H1 (cell line): ENCODE results near the gene TPRX1. TPM values are rescaled to one million over a fixed set of nuclear protein-coding genes. Genes with fewer than 3 reads are reported as not detected.

Source experiments
- CTCF ChIA-PET: fragments of 300-600 bp; sonication (Branson Sonifier 250); formaldehyde crosslinking; loops from one replicate; lab custom pipeline; 2021; ENCODE audit not compliant: partially characterized antibody; lab: Charles Lee
- POLR2A ChIA-PET: fragments of 300-600 bp; sonication (Branson Sonifier 250); formaldehyde crosslinking; loops from one replicate; lab custom pipeline; 2021; ENCODE audit warnings: inconsistent platforms; ENCODE audit not compliant: partially characterized antibody; lab: Charles Lee
- DNase-seq, 2 experiments: peaks; one replicate each; pipeline versions ENCODE4 v3.0.0 to v3.0.0-alpha.2; 2010 to 2022; ENCODE audit warnings: low spot score in 2 of 2, low read depth in 1 of 2, mixed read lengths in 1 of 2
- FAIRE-seq: peaks from 2 replicates; lab custom pipeline; 2011; peaks lifted over from hg19 to GRCh38; lab: Jason Lieb, UNC
- H2AFZ ChIP-seq: 2 replicates; pipeline ENCODE4 v1.8.1; 2012; ENCODE audit warnings: low read length, inconsistent platforms
- H2AK5ac ChIP-seq: 2 replicates; pipeline ENCODE4 v1.6.1; 2013; ENCODE audit warnings: low read depth, low read length
- H2BK120ac ChIP-seq: replicated peaks from 2 replicates; pipeline ENCODE3; 2013; ENCODE audit warnings: low read depth, low read length, inconsistent platforms
- H2BK12ac ChIP-seq: 2 replicates; pipeline ENCODE4 v1.6.1; 2013; ENCODE audit warnings: low read depth, low read length
- H2BK15ac ChIP-seq: 2 replicates; pipeline ENCODE4 v1.6.1; 2013; ENCODE audit warnings: low read length
- H2BK20ac ChIP-seq: 2 replicates; pipeline ENCODE4 v1.6.1; 2013; ENCODE audit warnings: low read length
- H2BK5ac ChIP-seq: 2 replicates; pipeline ENCODE4 v1.6.1; 2013; ENCODE audit warnings: low read depth, low read length
- H3K14ac ChIP-seq: 2 replicates; pipeline ENCODE4 v1.6.1; 2013; ENCODE audit warnings: inconsistent platforms; ENCODE audit not compliant: insufficient read length
- H3K18ac ChIP-seq: 2 replicates; pipeline ENCODE4 v1.6.1; 2013; ENCODE audit warnings: low read length; ENCODE audit errors: extremely low read depth
- H3K23ac ChIP-seq: 2 replicates; pipeline ENCODE4 v1.6.1; 2013; ENCODE audit warnings: inconsistent platforms; ENCODE audit not compliant: insufficient read length
- H3K23me2 ChIP-seq: 2 replicates; pipeline ENCODE4 v1.6.1; 2013; ENCODE audit warnings: low read depth, low read length
- H3K27ac ChIP-seq: 2 replicates; pipeline ENCODE4 v1.6.1; 2011; ENCODE audit warnings: low read depth, low read length, inconsistent platforms
- H3K27me3 ChIP-seq, 4 experiments: replicated peaks in 1 of 4; 1 replicate in 1 of 4; 2 replicates in 3 of 4; pipeline versions ENCODE4 v1.6.1 to v1.8.1; 2011 to 2013; ENCODE audit warnings: low read length in 3 of 4, mild to moderate bottlenecking in 3 of 4, inconsistent platforms in 2 of 4, mixed read lengths in 2 of 4, moderate library complexity in 1 of 4; ENCODE audit not compliant: control insufficient read depth in 3 of 4, insufficient read depth in 3 of 4; ENCODE audit errors: extremely low read depth in 1 of 4
- H3K36me3 ChIP-seq, 4 experiments: 2 replicates each; pipeline versions ENCODE4 v1.6.1 to v1.8.1; 2011 to 2013; ENCODE audit warnings: mild to moderate bottlenecking in 4 of 4, low read length in 3 of 4, moderate library complexity in 2 of 4, control low read depth in 1 of 4, inconsistent platforms in 1 of 4; ENCODE audit not compliant: insufficient read depth in 4 of 4, control insufficient read depth in 2 of 4
- H3K4ac ChIP-seq: replicated peaks from 2 replicates; pipeline ENCODE3; 2013; ENCODE audit warnings: low read length, low read depth, mixed read lengths, inconsistent platforms; ENCODE audit not compliant: insufficient read length
- H3K4me1 ChIP-seq, 4 experiments: replicated peaks in 1 of 4; 1 replicate in 1 of 4; 2 replicates in 3 of 4; pipeline versions ENCODE4 v1.6.1 to v1.8.1; 2011 to 2013; ENCODE audit warnings: low read length in 3 of 4, inconsistent platforms in 2 of 4, mixed read lengths in 1 of 4; ENCODE audit not compliant: insufficient read depth in 4 of 4, control insufficient read depth in 3 of 4
- H3K4me2 ChIP-seq, 2 experiments: 2 replicates each; pipeline versions ENCODE4 v1.6.1 to v1.8.1; 2011 to 2013; ENCODE audit warnings: low read depth in 2 of 2, low read length in 2 of 2, control low read depth in 1 of 2, inconsistent platforms in 1 of 2, mild to moderate bottlenecking in 1 of 2; ENCODE audit not compliant: insufficient read depth in 1 of 2
- H3K4me3 ChIP-seq, 4 experiments: fragments of 200-600, 300-600 bp in 1 of 4; sonication (generic), shearing (Covaris generic), sonication (Bioruptor Twin) in 1 of 4; 2 replicates each; pipeline versions ENCODE4 v1.5.1 to v1.8.1; 2011 to 2016; ENCODE audit warnings: low read length in 4 of 4, low read depth in 3 of 4, control low read depth in 2 of 4, inconsistent platforms in 2 of 4, mild to moderate bottlenecking in 2 of 4, mixed read lengths in 1 of 4, moderate library complexity in 1 of 4; ENCODE audit not compliant: insufficient read depth in 2 of 4; ENCODE audit errors: extremely low read depth in 1 of 4
- H3K56ac ChIP-seq: replicated peaks from 2 replicates; pipeline ENCODE3; 2013; ENCODE audit warnings: low read depth, mild to moderate bottlenecking, mixed read lengths, low read length, inconsistent platforms; ENCODE audit not compliant: insufficient read length
- H3K79me1 ChIP-seq: 2 replicates; pipeline ENCODE4 v1.6.1; 2013; ENCODE audit warnings: low read depth, low read length, control low read depth
- H3K79me2 ChIP-seq, 2 experiments: 2 replicates each; pipeline versions ENCODE4 v1.6.1 to v1.8.1; 2012 to 2013; ENCODE audit warnings: low read length in 2 of 2, mild to moderate bottlenecking in 2 of 2, inconsistent platforms in 1 of 2; ENCODE audit not compliant: insufficient read depth in 2 of 2, control insufficient read depth in 1 of 2
- H3K9ac ChIP-seq, 4 experiments: replicated peaks in 1 of 4; 1 replicate in 1 of 4; 2 replicates in 3 of 4; pipeline versions ENCODE4 v1.6.1 to v1.8.1; 2011 to 2013; ENCODE audit warnings: low read depth in 3 of 4, low read length in 3 of 4, control low read depth in 2 of 4, mild to moderate bottlenecking in 2 of 4, moderate library complexity in 2 of 4, inconsistent platforms in 1 of 4; ENCODE audit errors: extremely low read depth in 1 of 4
- H3K9me3 ChIP-seq, 2 experiments: 2 replicates each; pipeline versions ENCODE4 v1.6.1 to v1.8.1; 2012 to 2013; ENCODE audit warnings: mild to moderate bottlenecking in 2 of 2, moderate library complexity in 2 of 2, control low read depth in 1 of 2, inconsistent platforms in 1 of 2, low read depth in 1 of 2, low read length in 1 of 2, mixed read lengths in 1 of 2; ENCODE audit not compliant: insufficient read depth in 2 of 2
- H4K20me1 ChIP-seq, 2 experiments: replicated peaks in 1 of 2; 2 replicates each; pipeline versions ENCODE3 to v1.8.1; 2011 to 2013; ENCODE audit warnings: inconsistent platforms in 2 of 2, low read length in 2 of 2, mild to moderate bottlenecking in 1 of 2; ENCODE audit not compliant: insufficient read depth in 2 of 2, control insufficient read depth in 1 of 2
- H4K5ac ChIP-seq: 2 replicates; pipeline ENCODE4 v1.6.1; 2013; ENCODE audit warnings: low read length, low read depth, mixed read lengths, inconsistent platforms; ENCODE audit not compliant: insufficient read length
- H4K8ac ChIP-seq: 2 replicates; pipeline ENCODE4 v1.8.0; 2013; ENCODE audit warnings: mild to moderate bottlenecking, moderate library complexity, low read length, inconsistent platforms; ENCODE audit not compliant: insufficient read depth; ENCODE audit errors: extremely low read depth
- H4K91ac ChIP-seq: replicated peaks from 2 replicates; pipeline ENCODE3; 2013; ENCODE audit warnings: low read length, mixed read lengths, inconsistent platforms; ENCODE audit not compliant: insufficient read length
- BACH1 ChIP-seq: IDR thresholded peaks from 2 replicates; pipeline ENCODE4 v1.6.1; 2012; ENCODE audit warnings: low read length, improper control_type of control experiment
- FOSL1 ChIP-seq: IDR thresholded peaks from 2 replicates; pipeline ENCODE4 v1.6.1; 2011; ENCODE audit warnings: mild to moderate bottlenecking, low read depth, low read length, moderate library complexity; ENCODE audit not compliant: insufficient read depth
- GABPA ChIP-seq: IDR thresholded peaks from 2 replicates; pipeline ENCODE4 v1.6.1; 2011; ENCODE audit warnings: mild to moderate bottlenecking, low read length, moderate library complexity, borderline replicate concordance; ENCODE audit not compliant: insufficient read depth
- GTF2F1 ChIP-seq: IDR thresholded peaks from 2 replicates; pipeline ENCODE4 v1.6.1; 2012; ENCODE audit warnings: low read depth, low read length, improper control_type of control experiment, borderline replicate concordance
- JUND ChIP-seq: IDR thresholded peaks from 2 replicates; pipeline ENCODE4 v1.6.1; 2011; ENCODE audit warnings: mild to moderate bottlenecking, improper control_type of control experiment, low read length
- KDM1A ChIP-seq: fragments of 200-600, 300-600 bp; sonication (generic); IDR thresholded peaks from 2 replicates; pipeline ENCODE4 v1.7.1; 2016; ENCODE audit warnings: mild to moderate bottlenecking, low read length, borderline replicate concordance
- MAFK ChIP-seq: IDR thresholded peaks from 2 replicates; pipeline ENCODE4 v1.6.1; 2012; ENCODE audit warnings: low read depth, mild to moderate bottlenecking, improper control_type of control experiment, low read length
- NANOG ChIP-seq: IDR thresholded peaks from 2 replicates; pipeline ENCODE4 v1.6.1; 2011; ENCODE audit warnings: low read length, low read depth, mild to moderate bottlenecking, inconsistent platforms; ENCODE audit not compliant: insufficient read depth, poor library complexity, severe bottlenecking
- POLR2AphosphoS5 ChIP-seq: IDR thresholded peaks from 2 replicates; pipeline ENCODE4 v1.6.1; 2011; ENCODE audit warnings: low read depth, low read length
- SAP30 ChIP-seq: fragments of 300-600 bp; sonication (generic); IDR thresholded peaks from 2 replicates; pipeline ENCODE4 v1.7.1; 2012; ENCODE audit warnings: low read length, moderate library complexity, mild to moderate bottlenecking, inconsistent platforms; ENCODE audit not compliant: insufficient read depth, insufficient replicate concordance
- SP4 ChIP-seq: IDR thresholded peaks from 2 replicates; pipeline ENCODE4 v1.6.1; 2012; ENCODE audit warnings: low read length, inconsistent platforms
- TBP ChIP-seq: IDR thresholded peaks from 2 replicates; pipeline ENCODE4 v1.6.1; 2011; ENCODE audit warnings: low read depth, low read length, improper control_type of control experiment
- WGBS, 2 experiments: shearing (Covaris generic) in 1 of 2; methylation state at CpG; one replicate each; pipeline versions ENCODE4 v1.1.6 to v1.1.7; 2013 to 2015; ENCODE audit warnings: low lambda C conversion rate in 2 of 2, mixed read lengths in 2 of 2, inconsistent platforms in 1 of 2, low coverage in 1 of 2, missing lambda C conversion rate in 1 of 2; ENCODE audit not compliant: insufficient replicate concordance in 2 of 2, insufficient coverage in 1 of 2, insufficient read length in 1 of 2; ENCODE audit errors: extremely low coverage in 1 of 2, missing lambda C conversion rate in 1 of 2; 5-methylcytosine and 5-hydroxymethylcytosine counted together
- polyA plus RNA-seq, 7 experiments: library from polyadenylated mRNA; depleted of rRNA in 3 of 7; stranded (reverse) in 5 of 7; unstranded in 2 of 7; fragments of >200 nt in 5 of 7; fragments of 200-250 nt in 2 of 7; gene quantifications; 1 replicate in 5 of 7; 2 replicates in 1 of 7; 4 replicates in 1 of 7; pipeline versions ENCODE4 v1.2.1 to v1.2.3, GENCODE V29; 2011 to 2013; ENCODE audit warnings: missing spikeins in 2 of 7, mixed read lengths in 2 of 7
- total RNA-seq: library from RNA; stranded (reverse); fragmentation: NEBNext Ultra II Directional; extraction: Animal tissue kit (Norgen Biotek cat#: 25700); gene quantifications from 2 replicates; pipeline ENCODE4 v1.2.1, GENCODE V29; 2021

The TPRX1 gene
- total and polyA plus RNA-seq, 2 of the 8 experiments (the other 6 are each of a cell fraction or from before 2014, with no cell fraction given), result 0.03 TPM; not detected in 1

GRCh38 chr19:47798904-47799266 is 5.5 kb downstream of the TPRX1 start:
- H2BK20ac ChIP-seq, result no peak overlapping the region
- FAIRE-seq, result no peak
- no peaks in the 10 kb centered on the region for H4K20me1 ChIP-seq
- no peak overlapping the region for H4K8ac ChIP-seq
- no peak overlapping the region for H2BK5ac ChIP-seq
- no peaks in the 10 kb centered on the region for H3K79me1 ChIP-seq
- no peaks in the 10 kb centered on the region for H3K27me3 ChIP-seq
- no peaks in the 10 kb centered on the region for H3K79me2 ChIP-seq
- ChIA-PET POLR2A (interaction anchor here (1.1 to 1.6 kb wide), 2 partner anchors 10 to 42 kb away, joined by 4 to 7 read pairs; no protein-coding TSS in a partner anchor), CTCF (interaction anchor here (1.1 to 2.1 kb wide), 4 partner anchors 7 to 27 kb away, joined by 5 to 8 read pairs (median 6); no protein-coding TSS in a partner anchor)
- peak overlapping the region; percentile 31; the same call in 1 of the 2 replicates for H2BK12ac ChIP-seq
- no peak overlapping the region for H3K14ac ChIP-seq
- H4K5ac ChIP-seq, result no peak overlapping the region
- no peaks in the 10 kb centered on the region for H3K4me1 ChIP-seq
- no peak overlapping the region for H2BK15ac ChIP-seq
- no peak for DNase-seq
- H3K36me3 ChIP-seq, result no peaks in the 10 kb centered on the region
- H4K91ac ChIP-seq, result no peak overlapping the region
- no peak overlapping the region for H2AFZ ChIP-seq
- H3K4me3 ChIP-seq, result no peak overlapping the region
- H3K9ac ChIP-seq, result no peak overlapping the region
- no peak overlapping the region for H3K18ac ChIP-seq
- H3K56ac ChIP-seq, result no peak overlapping the region
- no peaks in the 10 kb centered on the region for H3K23me2 ChIP-seq
- H2AK5ac ChIP-seq, result no peak overlapping the region
- no peak overlapping the region for H3K4me2 ChIP-seq
- WGBS, 2 experiments, result 90% methylated on average over 4 of the region's 4 CpGs; no CpG with 5 or more reads in 1 of the 2 experiments
- no peak overlapping the region for H3K27ac ChIP-seq
- no peak overlapping the region for H3K4ac ChIP-seq
- H2BK120ac ChIP-seq, result no peak overlapping the region
- no peaks in the 10 kb centered on the region for H3K9me3 ChIP-seq
- no peak for TF ChIP-seq SP4
- TF ChIP-seq FOSL1, result no peak
- no peak for TF ChIP-seq TBP
- no peak for TF ChIP-seq GABPA
- TF ChIP-seq SAP30, result no peak
- no peak for TF ChIP-seq POLR2AphosphoS5
- no peak for TF ChIP-seq JUND
- no peak for TF ChIP-seq GTF2F1
- TF ChIP-seq KDM1A, result no peak
- no peak for TF ChIP-seq MAFK
- no peak for TF ChIP-seq BACH1
- TF ChIP-seq NANOG, result no peak
- H3K23ac ChIP-seq, result no peak overlapping the region
